Ovary (tissue), 3 donors: ENCODE data around the gene CYP3A4.

Source experiments
- POLR2A ChIP-seq: fragments of 450-650 bp; IDR thresholded peaks from one replicate; pipeline ENCODE4 v1.6.1; 2017; ENCODE audit warnings: antibody characterized with exemption, mild to moderate bottlenecking, moderate library complexity
- TF ChIP-seq, protein P1 (sequence below), 3 donors: fragments of 450-650 bp in 2 of 3; fragments of 200-600 bp in 1 of 3; IDR thresholded peaks; one replicate each; pipeline versions ENCODE4 v1.5.1 to v1.8.0; 2016 to 2022; ENCODE audit warnings: antibody characterized with exemption in 3 of 3, mild to moderate bottlenecking in 1 of 3
- donor health status: DM: no; HTN: no; CAD: no.

DNA sequence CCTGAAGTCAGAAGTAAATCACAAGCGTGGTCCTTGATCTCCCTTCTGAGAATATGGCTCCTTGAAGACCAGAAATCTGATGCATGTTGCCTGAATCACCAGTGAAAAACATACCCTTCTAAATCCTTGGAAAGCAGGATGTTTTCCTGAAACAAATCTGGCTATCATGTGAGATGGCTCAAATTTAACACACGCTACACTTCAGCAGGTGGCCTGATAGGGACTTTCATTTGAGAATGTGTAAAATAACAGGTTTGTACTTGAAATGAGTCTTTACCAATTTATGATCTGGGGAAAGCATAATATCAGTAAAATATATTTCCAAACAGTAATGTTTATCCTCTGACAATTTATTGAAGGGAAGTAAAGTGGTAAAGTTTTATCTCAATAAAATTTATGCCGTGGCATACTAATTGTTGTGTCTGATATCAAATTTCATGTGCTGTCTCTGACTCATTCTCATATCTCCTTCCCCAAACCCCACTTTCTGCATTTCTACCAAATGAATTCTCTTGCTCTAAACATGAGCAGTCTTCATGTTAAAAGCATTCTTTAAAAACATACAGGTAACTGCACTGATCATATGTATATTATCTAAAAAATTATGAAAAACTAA lies 17.4 kb downstream of the CYP3A4 start:
- TF ChIP-seq, protein P1, sequence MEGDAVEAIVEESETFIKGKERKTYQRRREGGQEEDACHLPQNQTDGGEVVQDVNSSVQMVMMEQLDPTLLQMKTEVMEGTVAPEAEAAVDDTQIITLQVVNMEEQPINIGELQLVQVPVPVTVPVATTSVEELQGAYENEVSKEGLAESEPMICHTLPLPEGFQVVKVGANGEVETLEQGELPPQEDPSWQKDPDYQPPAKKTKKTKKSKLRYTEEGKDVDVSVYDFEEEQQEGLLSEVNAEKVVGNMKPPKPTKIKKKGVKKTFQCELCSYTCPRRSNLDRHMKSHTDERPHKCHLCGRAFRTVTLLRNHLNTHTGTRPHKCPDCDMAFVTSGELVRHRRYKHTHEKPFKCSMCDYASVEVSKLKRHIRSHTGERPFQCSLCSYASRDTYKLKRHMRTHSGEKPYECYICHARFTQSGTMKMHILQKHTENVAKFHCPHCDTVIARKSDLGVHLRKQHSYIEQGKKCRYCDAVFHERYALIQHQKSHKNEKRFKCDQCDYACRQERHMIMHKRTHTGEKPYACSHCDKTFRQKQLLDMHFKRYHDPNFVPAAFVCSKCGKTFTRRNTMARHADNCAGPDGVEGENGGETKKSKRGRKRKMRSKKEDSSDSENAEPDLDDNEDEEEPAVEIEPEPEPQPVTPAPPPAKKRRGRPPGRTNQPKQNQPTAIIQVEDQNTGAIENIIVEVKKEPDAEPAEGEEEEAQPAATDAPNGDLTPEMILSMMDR (IDR thresholded peaks at IDR 0.05) = no peak
- no peak for TF ChIP-seq POLR2A
